ENCODE data around the gene TCEANC. TPM values are rescaled to one million over a fixed set of nuclear protein-coding genes. Genes with fewer than 3 reads are reported as not detected.
"Not testable (repeated sequence)": the region's sequence is repeated elsewhere in the genome, so short reads cannot be mapped to it uniquely, and the experiment has no call there.

TCEANC gene
- total RNA-seq, 1 donor from 2014 or later: 3.2 TPM

GRCh38 chrX:13655674-13656073 lies 2.7 kb downstream of the TCEANC start:
- no peak for DNase-seq (ENCODE audit: low read depth in 2 of 2)

- DNase-seq (ENCODE audit: low read depth in 2 of 2): peak; percentile 60 to 77
These were observed 5.7 kb downstream of the TCEANC start for GRCh38 chrX:13658602-13659001.

GRCh38 chrX:13659063-13659462 lies 6.1 kb downstream of the TCEANC start:
- DNase-seq (ENCODE audit: low read depth in 2 of 2): no peak

- DNase-seq (ENCODE audit: low read depth in 2 of 2): no peak
These were observed 8.9 kb downstream of the TCEANC start for GRCh38 chrX:13661735-13662288.

GRCh38 chrX:13662355-13662791 lies 9.4 kb downstream of the TCEANC start:
- DNase-seq (ENCODE audit: low read depth in 2 of 2): no peak

- no peak for DNase-seq (ENCODE audit: low read depth in 2 of 2)
These were observed 11.1 kb downstream of the TCEANC start for GRCh38 chrX:13664020-13664419.

- peak in 1 of 2 donors; percentile 71 for DNase-seq (ENCODE audit: low read depth in 2 of 2)
These were observed 13.9 kb downstream of the TCEANC start for GRCh38 chrX:13666836-13667235.

GRCh38 chrX:13667919-13668318 lies 15.0 kb downstream of the TCEANC start:
- no peak for DNase-seq (ENCODE audit: low read depth in 2 of 2)

- DNase-seq (ENCODE audit: low read depth in 2 of 2): peak; percentile 88 to 93
These were observed 16.4 kb downstream of the TCEANC start for GRCh38 chrX:13669246-13669737.

GRCh38 chrX:13669755-13670154 lies 16.8 kb downstream of the TCEANC start:
- not testable (repeated sequence) for DNase-seq (ENCODE audit: low read depth in 2 of 2)

- DNase-seq (ENCODE audit: low read depth in 2 of 2): no peak
These were observed 17.3 kb downstream of the TCEANC start for GRCh38 chrX:13670197-13670596.

GRCh38 chrX:13673016-13673415 lies 20.1 kb downstream of the TCEANC start:
- DNase-seq (ENCODE audit: low read depth in 2 of 2): no peak

GRCh38 chrX:13676885-13677284 lies 23.9 kb downstream of the TCEANC start:
- no peak for DNase-seq (ENCODE audit: low read depth in 2 of 2)

GRCh38 chrX:13679700-13680099 lies 26.8 kb downstream of the TCEANC start:
- DNase-seq (ENCODE audit: low read depth in 2 of 2): not testable (repeated sequence)

- DNase-seq (ENCODE audit: low read depth in 2 of 2): no peak
These were observed 28.7 kb downstream of the TCEANC start for GRCh38 chrX:13681595-13681994.

- no peak for DNase-seq (ENCODE audit: low read depth in 2 of 2)
These were observed 31.4 kb downstream of the TCEANC start for GRCh38 chrX:13684361-13684760.

- DNase-seq (ENCODE audit: low read depth in 2 of 2): no peak
These were observed 32.3 kb downstream of the TCEANC start for GRCh38 chrX:13685126-13685763.

GRCh38 chrX:13687203-13687602 lies 34.3 kb downstream of the TCEANC start:
- DNase-seq (ENCODE audit: low read depth in 2 of 2): no peak

- no peak for DNase-seq (ENCODE audit: low read depth in 2 of 2)
These were observed 35.5 kb downstream of the TCEANC start for GRCh38 chrX:13688384-13688957.

GRCh38 chrX:13688958-13689740 lies 36.2 kb downstream of the TCEANC start, which contains the start of gene RAB9A:
RAB9A (plus strand) TSS chrX:13689128; CDS start chrX:13708747, 19,619 bp downstream.
- peak; percentile 75 to 81 for DNase-seq (ENCODE audit: low read depth in 2 of 2)

- peak; percentile 21 to 33 for DNase-seq (ENCODE audit: low read depth in 2 of 2)
These were observed 36.8 kb downstream of the TCEANC start for GRCh38 chrX:13689741-13690211.

GRCh38 chrX:13690836-13691235 lies 37.9 kb downstream of the TCEANC start:
- DNase-seq (ENCODE audit: low read depth in 2 of 2): no peak
